ENCODE data around the gene ROBO1. TPM values are rescaled to one million over a fixed set of nuclear protein-coding genes. Genes with fewer than 3 reads are reported as not detected.

The ROBO1 gene
- total and polyA plus RNA-seq, 2 of the 8 experiments (the other 6 are each of a cell fraction or from before 2014, with no cell fraction given), result 51.4 to 91.0 TPM

- H3K56ac ChIP-seq (replicated peaks; ENCODE audit: insufficient read length, low read depth, low read length), result no peak overlapping the region
- H2BK12ac ChIP-seq (ENCODE audit: low read depth, low read length), result no peak overlapping the region
- no peak overlapping the region for H2AK5ac ChIP-seq (ENCODE audit: low read depth, low read length)
- no peak overlapping the region for H2BK20ac ChIP-seq (ENCODE audit: low read length)
- H3K79me1 ChIP-seq (ENCODE audit: low read depth, low read length), result no peaks in the 10 kb centered on the region
- no peaks in the 10 kb centered on the region for H3K4me1 ChIP-seq (replicated peaks in 1 of 4; ENCODE audit: control insufficient read depth in 3 of 4, insufficient read depth in 4 of 4, low read length in 3 of 4)
- no peak overlapping the region for H4K5ac ChIP-seq (ENCODE audit: insufficient read length, low read depth, low read length)
- no peak for FAIRE-seq
- H2BK120ac ChIP-seq (replicated peaks; ENCODE audit: low read depth, low read length), result no peak overlapping the region
- H3K23me2 ChIP-seq (ENCODE audit: low read depth, low read length), result no peaks in the 10 kb centered on the region
- H2BK5ac ChIP-seq (ENCODE audit: low read depth, low read length), result no peak overlapping the region
- ChIA-PET CTCF (ENCODE audit: partially characterized antibody) (no interaction called here), POLR2A (ENCODE audit: partially characterized antibody) (no interaction called here)
- no peak overlapping the region for H3K14ac ChIP-seq (ENCODE audit: insufficient read length)
- no peaks in the 10 kb centered on the region for H4K20me1 ChIP-seq (replicated peaks in 1 of 2; ENCODE audit: control insufficient read depth in 1 of 2, insufficient read depth in 2 of 2, low read length in 2 of 2)
- TF ChIP-seq JUND (IDR thresholded peaks at IDR 0.05; ENCODE audit: low read length) (no peak), BACH1 (IDR thresholded peaks at IDR 0.05; ENCODE audit: low read length) (no peak), NRF1 (IDR thresholded peaks at IDR 0.05; ENCODE audit: low read depth, low read length) (no peak)
- no peak overlapping the region for H3K9ac ChIP-seq (replicated peaks in 1 of 4; ENCODE audit: extremely low read depth in 1 of 4, low read depth in 3 of 4, low read length in 3 of 4)
- H3K27me3 ChIP-seq (replicated peaks in 1 of 4; ENCODE audit: control insufficient read depth in 3 of 4, extremely low read depth in 1 of 4, insufficient read depth in 3 of 4, low read length in 3 of 4), result no peaks in the 10 kb centered on the region
- no peak overlapping the region for H3K27ac ChIP-seq (ENCODE audit: low read depth, low read length)
- WGBS, 2 experiments (ENCODE audit: extremely low coverage in 1 of 2, insufficient coverage in 1 of 2, insufficient read length in 1 of 2, insufficient replicate concordance in 2 of 2, low coverage in 1 of 2, low lambda C conversion rate in 2 of 2, missing lambda C conversion rate in 1 of 2), result 89% methylated on average over 4 of the region's 4 CpGs; no CpG with 5 or more reads in 1 of the 2 experiments
- no peak overlapping the region for H4K8ac ChIP-seq (ENCODE audit: extremely low read depth, insufficient read depth, low read length)
- H3K4me2 ChIP-seq (ENCODE audit: insufficient read depth in 1 of 2, low read depth in 2 of 2, low read length in 2 of 2), result no peak overlapping the region
- H4K91ac ChIP-seq (replicated peaks; ENCODE audit: insufficient read length, low read length), result no peak overlapping the region
- H3K4me3 ChIP-seq (ENCODE audit: extremely low read depth in 1 of 4, insufficient read depth in 2 of 4, low read depth in 3 of 4, low read length in 4 of 4), result no peak overlapping the region
- H3K23ac ChIP-seq (ENCODE audit: insufficient read length), result no peak overlapping the region
- H3K4ac ChIP-seq (replicated peaks; ENCODE audit: insufficient read length, low read depth, low read length), result no peak overlapping the region
- peaks cover 0 to 3% of the 10 kb centered on the region in 2 experiments; a peak in 1 of 4 replicates for H3K9me3 ChIP-seq (ENCODE audit: insufficient read depth in 2 of 2, low read depth in 1 of 2, low read length in 1 of 2)
- H3K79me2 ChIP-seq (ENCODE audit: control insufficient read depth in 1 of 2, insufficient read depth in 2 of 2, low read length in 2 of 2), result no peaks in the 10 kb centered on the region
- no peak overlapping the region for H3K18ac ChIP-seq (ENCODE audit: extremely low read depth, low read length)
- no peak overlapping the region for H2AFZ ChIP-seq (ENCODE audit: low read length)
- H3K36me3 ChIP-seq (ENCODE audit: control insufficient read depth in 2 of 4, insufficient read depth in 4 of 4, low read length in 3 of 4), result peaks cover 0 to 7% (median 3%) of the 10 kb centered on the region in 4 experiments; a peak in 4 of 8 replicates
- H2BK15ac ChIP-seq (ENCODE audit: low read length), result no peak overlapping the region
- no peak for DNase-seq (ENCODE audit: low read depth in 1 of 2, low spot score in 2 of 2)
These were observed 1097.1 kb downstream of the ROBO1 start for GRCh38 chr3:78670746-78671145.
